Small intestine (tissue), 16 donors: ENCODE measurements around the gene DEFB112. TPM values are rescaled to one million over a fixed set of nuclear protein-coding genes. Genes with fewer than 3 reads are reported as not detected.

Experiments used
- DNase-seq, 2 donors: peaks; one replicate each; pipeline versions ENCODE4 v3.0.0 to v3.0.0-alpha.2; 2013
- FAIRE-seq: peaks from 2 replicates; lab custom pipeline; 2012; peaks lifted over from hg19 to GRCh38; lab: Jason Lieb, UNC
- H3K27ac ChIP-seq, 3 donors: one replicate each; pipeline ENCODE4 v1.5.1; 2013; ENCODE audit warnings: low read length in 2 of 3, mild to moderate bottlenecking in 2 of 3, control low read depth in 1 of 3, inconsistent platforms in 1 of 3, low read depth in 1 of 3, moderate library complexity in 1 of 3
- H3K27me3 ChIP-seq, 3 donors: one replicate each; pipeline ENCODE4 v1.6.1; 2013; ENCODE audit warnings: low read length in 3 of 3, inconsistent platforms in 1 of 3; ENCODE audit not compliant: control insufficient read depth in 3 of 3, insufficient read depth in 3 of 3
- H3K36me3 ChIP-seq, 3 donors: one replicate each; pipeline ENCODE4 v1.6.1; 2013; ENCODE audit warnings: low read length in 3 of 3, inconsistent platforms in 1 of 3, low read depth in 1 of 3, mild to moderate bottlenecking in 1 of 3, moderate library complexity in 1 of 3; ENCODE audit not compliant: control insufficient read depth in 3 of 3, insufficient read depth in 2 of 3
- H3K4me1 ChIP-seq, 3 donors: one replicate each; pipeline ENCODE4 v1.6.1; 2013; ENCODE audit warnings: low read length in 2 of 3, inconsistent platforms in 1 of 3, low read depth in 1 of 3, mild to moderate bottlenecking in 1 of 3, moderate library complexity in 1 of 3; ENCODE audit not compliant: control insufficient read depth in 3 of 3, insufficient read depth in 2 of 3
- H3K4me3 ChIP-seq, 3 donors: one replicate each; pipeline ENCODE4 v1.5.1; 2013; ENCODE audit warnings: low read length in 3 of 3, control low read depth in 1 of 3, inconsistent platforms in 1 of 3, low read depth in 1 of 3, mild to moderate bottlenecking in 1 of 3, moderate library complexity in 1 of 3
- H3K9me3 ChIP-seq, 2 donors: one replicate each; pipeline ENCODE4 v1.6.1; 2013; ENCODE audit warnings: low read depth in 1 of 2, low read length in 1 of 2; ENCODE audit not compliant: control insufficient read depth in 2 of 2, insufficient read depth in 1 of 2
- WGBS, 3 donors: extraction: QIAGEN DNeasy Blood & Tissue Kit; methylation state at CpG; one replicate each; pipeline ENCODE4 v1.1.7; 2013; 5-methylcytosine and 5-hydroxymethylcytosine counted together
- long read RNA-seq, 10 donors: transcript quantifications; one replicate each; lab custom pipeline, GENCODE V29; 2026
- polyA plus RNA-seq, 4 donors: library from polyadenylated mRNA; stranded (reverse) in 3 of 4; unstranded in 1 of 4; fragments of 200-250 nt in 3 of 4; fragments of 120-200 nt in 1 of 4; gene quantifications; one replicate each; pipeline versions ENCODE4 v1.2.1 to v1.2.3, GENCODE V29; 2013
- donor health status: healthy with polysubstance abuse.
- donor health status: control.
- donor health status: control.
- donor health status: Bipolar disorder and iron deficiency.
- donor health status: healthy.

The DEFB112 gene, protein sequence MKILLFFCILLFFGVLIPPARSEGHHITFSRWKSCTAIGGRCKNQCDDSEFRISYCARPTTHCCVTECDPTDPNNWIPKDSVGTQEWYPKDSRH
- polyA plus RNA-seq = not detected
- long read RNA-seq, donor 1 = 0 reads
- long read RNA-seq, donor 2 = 0 reads
- long read RNA-seq, donor 3 = 0 reads
- long read RNA-seq, donor 4 = 0 reads
- long read RNA-seq, donor 5 = 0 reads
- long read RNA-seq, donor 6 = 0 reads
- long read RNA-seq, donor 7 = 0 reads
- long read RNA-seq, donor 8 = 0 reads
- long read RNA-seq, donor 9 = 0 reads
- long read RNA-seq, donor 10 = 0 reads

DNA sequence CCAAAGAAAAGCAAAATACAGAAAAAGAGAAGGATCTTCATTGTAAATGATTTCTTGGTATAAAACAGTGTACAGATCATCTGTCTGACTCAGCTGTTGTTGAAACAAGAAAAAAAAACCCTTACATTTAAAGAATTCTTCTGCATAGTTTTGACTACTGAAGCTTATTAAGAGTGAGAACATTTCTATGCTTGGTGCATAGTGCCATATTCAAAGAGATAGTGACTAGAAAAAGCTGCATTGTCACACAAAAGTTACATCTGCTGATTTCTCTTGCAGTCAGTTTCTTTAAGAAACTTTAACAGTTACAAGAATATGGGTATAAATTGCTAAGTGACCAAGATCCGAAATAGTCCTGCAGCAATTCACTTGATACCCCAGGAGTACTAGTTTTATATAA, at the start of gene DEFB112:
Gene DEFB112, minus strand, starts transcription at position 101 of the 400 bp plus-strand sequence. Its CDS starts 60 bp downstream, at position 41.
- DNase-seq = no peak
- FAIRE-seq = no peak
- no peak within 1 kb of the TSS for H3K4me3 ChIP-seq
- WGBS, 3 donors = 65 to 78% (median 76%) methylated on average over 1 of the region's 1 CpG
- H3K4me1 ChIP-seq = no peaks in the 10 kb centered on the region
- H3K36me3 ChIP-seq = no peaks in the 10 kb centered on the region
- no peaks in the 10 kb centered on the region for H3K9me3 ChIP-seq
- H3K27me3 ChIP-seq = no peaks in the 10 kb centered on the region
- no peak within 1 kb of the TSS for H3K27ac ChIP-seq

DNA sequence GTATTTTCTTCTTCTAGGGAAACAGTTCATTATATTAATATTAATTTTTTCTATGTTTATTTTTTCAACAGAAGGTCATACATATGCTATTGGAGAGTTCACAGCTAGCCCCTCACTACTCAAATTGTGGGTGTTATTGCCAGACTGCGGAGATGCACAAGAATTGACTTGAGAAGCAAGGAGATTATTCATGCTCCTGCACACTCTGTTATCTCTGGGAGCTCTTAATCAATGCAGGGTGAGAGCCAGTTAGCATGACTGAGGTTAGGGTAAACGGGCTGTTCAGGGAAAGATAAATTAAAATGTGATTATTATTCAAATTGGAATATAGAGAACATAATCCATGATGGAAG, 48.9 kb upstream of the DEFB112 start:
- Histone ChIP-seq H3K27ac (no peak overlapping the region), H3K36me3 (no peaks in the 10 kb centered on the region), H3K4me3 (no peak overlapping the region), H3K4me1 (peaks cover 0 to 5% (median 0%) of the 10 kb centered on the region in 3 donors), H3K27me3 (no peaks in the 10 kb centered on the region), H3K9me3 (no peaks in the 10 kb centered on the region)
- FAIRE-seq (no peak), DNase-seq (no peak)
- WGBS, 3 donors = 49 to 53% (median 53%) methylated on average over 2 of the region's 2 CpGs

DNA sequence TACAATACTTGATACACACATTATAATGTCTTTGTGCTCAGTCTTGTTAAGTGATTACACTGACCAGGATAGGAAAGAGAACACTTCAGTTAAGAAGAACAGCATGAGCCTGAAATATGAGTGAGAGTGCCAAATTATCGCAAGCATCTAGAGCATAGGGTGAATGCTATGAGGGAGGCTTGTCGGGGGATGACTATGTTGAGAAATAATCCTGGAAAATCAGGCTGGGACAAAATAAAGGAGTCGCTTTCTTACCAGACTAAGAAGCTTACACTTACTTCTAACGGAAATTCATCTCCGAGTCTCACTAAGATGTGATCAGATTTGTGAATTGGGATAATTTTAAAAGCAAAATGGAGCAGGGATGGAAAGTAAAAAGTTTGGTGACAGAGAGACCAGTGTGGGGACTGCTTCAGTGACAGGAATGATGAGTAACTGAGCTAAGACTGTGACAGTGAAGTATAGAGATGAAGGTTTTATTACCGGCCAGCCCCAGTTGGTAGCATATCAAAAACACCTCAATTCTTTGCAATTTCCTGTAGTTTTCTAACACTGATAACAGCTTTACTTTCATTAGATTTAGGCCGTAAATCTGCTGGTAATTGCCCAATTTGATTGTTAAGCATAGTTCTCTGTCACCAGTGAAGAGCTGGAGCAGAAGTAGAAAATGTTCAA, 48.4 kb upstream of the DEFB112 start:
- no peak overlapping the region for H3K4me3 ChIP-seq
- H3K27ac ChIP-seq = no peak overlapping the region
- FAIRE-seq (no peak), DNase-seq (no peak)
- WGBS, 3 donors = 70 to 74% (median 73%) methylated on average over 7 of the region's 7 CpGs
- H3K27me3 ChIP-seq = no peaks in the 10 kb centered on the region
- no peaks in the 10 kb centered on the region for H3K9me3 ChIP-seq
- H3K4me1 ChIP-seq = peaks cover 0 to 10% (median 0%) of the 10 kb centered on the region in 3 donors
- no peaks in the 10 kb centered on the region for H3K36me3 ChIP-seq

DNA sequence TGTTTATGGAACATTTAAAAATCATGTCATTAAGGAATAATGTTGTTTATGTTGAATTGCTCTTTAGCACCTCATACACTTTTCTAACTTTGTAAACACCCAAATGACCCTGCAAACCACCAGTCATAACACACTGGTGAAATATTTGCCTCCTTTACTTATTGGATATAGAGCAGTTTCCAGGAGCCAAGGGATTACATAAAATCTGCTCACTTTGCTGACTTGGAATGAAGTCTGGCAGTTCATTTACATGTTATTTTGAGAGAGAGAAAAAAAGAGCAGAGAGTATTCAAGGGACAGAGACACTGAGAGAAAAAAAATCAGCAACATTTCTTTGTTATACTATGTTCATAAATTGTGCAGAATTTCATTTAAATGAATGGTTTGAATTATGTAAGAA, 46.6 kb upstream of the DEFB112 start:
- H3K9me3 ChIP-seq = no peaks in the 10 kb centered on the region
- DNase-seq (no peak), FAIRE-seq (no peak)
- no peak overlapping the region for H3K27ac ChIP-seq
- H3K36me3 ChIP-seq = no peaks in the 10 kb centered on the region
- no peaks in the 10 kb centered on the region for H3K27me3 ChIP-seq
- peaks cover 0 to 16% (median 0%) of the 10 kb centered on the region in 3 donors for H3K4me1 ChIP-seq
- no peak overlapping the region for H3K4me3 ChIP-seq

- Histone ChIP-seq H3K4me1 (peaks cover 0 to 25% (median 0%) of the 10 kb centered on the region in 3 donors), H3K9me3 (no peaks in the 10 kb centered on the region), H3K36me3 (no peaks in the 10 kb centered on the region), H3K27me3 (no peaks in the 10 kb centered on the region), H3K4me3 (no peak overlapping the region), H3K27ac (peak overlapping the region in 1 of 3 donors; percentile 81)
- 16 to 44% (median 40%) methylated on average over 1 of the region's 1 CpG for WGBS, 3 donors
- FAIRE-seq (no peak), DNase-seq (peak in 1 of 2 donors; percentile 59)
Observed at GRCh38 chr6:50093938-50094272, 44.2 kb upstream of the DEFB112 start.

GRCh38 chr6:50093116-50093937, 43.6 kb upstream of the DEFB112 start:
- peak in 1 of 2 donors; percentile 67 for DNase-seq
- peak overlapping the region in 1 of 3 donors; percentile 81 for H3K27ac ChIP-seq

DNA sequence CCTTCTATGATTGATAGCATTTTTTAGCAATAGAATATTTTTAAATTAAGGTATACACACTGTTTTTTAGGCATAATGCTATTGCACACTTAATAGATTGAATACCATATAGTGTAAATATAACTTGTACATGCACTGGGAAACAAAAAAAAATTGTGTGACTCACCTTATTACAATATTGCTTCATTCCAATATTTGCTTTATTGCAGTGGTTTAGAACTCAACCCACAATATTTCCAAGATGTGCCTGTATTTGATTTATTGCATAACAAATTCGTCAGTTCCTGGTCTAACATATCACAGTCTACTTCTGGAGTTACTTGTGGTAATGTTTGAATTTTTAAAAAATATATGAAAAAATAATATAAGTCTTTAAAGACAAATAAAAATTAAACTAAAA, 41.9 kb upstream of the DEFB112 start:
- H3K4me1 ChIP-seq = peaks cover 0 to 25% (median 0%) of the 10 kb centered on the region in 3 donors
- H3K4me3 ChIP-seq = no peak overlapping the region
- no peak for DNase-seq
- H3K27me3 ChIP-seq = no peaks in the 10 kb centered on the region
- H3K36me3 ChIP-seq = no peaks in the 10 kb centered on the region
- no peaks in the 10 kb centered on the region for H3K9me3 ChIP-seq
- H3K27ac ChIP-seq = no peak overlapping the region
- 17 to 41% (median 23%) methylated on average over 1 of the region's 1 CpG for WGBS, 3 donors
- no peak for FAIRE-seq

More at GRCh38 chr6:50093116-50093937, 43.6 kb upstream of the DEFB112 start:
- H3K36me3 ChIP-seq = no peaks in the 10 kb centered on the region
- peaks cover 0 to 25% (median 0%) of the 10 kb centered on the region in 3 donors for H3K4me1 ChIP-seq
- no peaks in the 10 kb centered on the region for H3K9me3 ChIP-seq
- no peak for FAIRE-seq
- H3K4me3 ChIP-seq = peak overlapping the region in 1 of 3 donors; percentile 12
- 20 to 51% (median 32%) methylated on average over 7 of the region's 7 CpGs for WGBS, 3 donors
- no peaks in the 10 kb centered on the region for H3K27me3 ChIP-seq

DNA sequence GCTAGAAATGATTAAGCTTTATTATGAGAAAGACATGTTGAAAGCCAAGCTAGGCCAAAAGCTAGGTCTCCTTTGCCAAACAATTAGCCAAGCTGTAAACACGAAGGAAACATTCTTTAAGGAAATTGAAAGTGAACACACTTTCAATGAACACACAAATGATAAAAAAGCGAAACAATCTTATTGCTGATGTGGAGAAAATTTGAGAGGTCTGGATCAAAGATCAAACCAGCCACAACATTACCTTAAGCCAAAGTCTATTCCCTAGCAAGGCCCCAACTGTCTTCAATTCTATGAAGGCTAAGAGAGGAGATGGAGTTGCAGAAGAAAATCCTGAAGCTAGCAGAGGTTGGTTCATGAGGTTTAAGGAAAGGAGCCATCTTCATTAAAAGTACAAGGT, 40.2 kb upstream of the DEFB112 start:
- Histone ChIP-seq H3K4me1 (peaks cover 0 to 22% (median 0%) of the 10 kb centered on the region in 3 donors), H3K27ac (peak overlapping the region in 1 of 3 donors; percentile 46), H3K9me3 (no peaks in the 10 kb centered on the region), H3K4me3 (no peak overlapping the region), H3K36me3 (no peaks in the 10 kb centered on the region), H3K27me3 (no peaks in the 10 kb centered on the region)
- DNase-seq (peak in 1 of 2 donors; percentile 54), FAIRE-seq (no peak)
- WGBS, 3 donors = 12 to 44% (median 26%) methylated on average over 2 of the region's 2 CpGs
